Stimulated activated CD8-positive, alpha-beta memory T cell treated with anti-CD3 and anti-CD28 coated beads, Interleukin-7, amount 100 ng/mL, for 4 hours (primary cell): ENCODE measurements around the gene IKZF2.
A peak's percentile ranks its signal among the peaks of the same experiment; 100 is the strongest.

Experiments
- DNase-seq, 2 donors: peaks; one replicate each; pipeline ENCODE4 v3.0.0-alpha.2; 2020; ENCODE audit warnings: low read depth in 2 of 2

The IKZF2 gene

GRCh38 chr2:213152888-213153287, 1.5 kb upstream of the IKZF2 start:
- no peak for DNase-seq

- no peak for DNase-seq
Observed at GRCh38 chr2:213152065-213152794, 818 bp upstream of the IKZF2 start.

GRCh38 chr2:213150315-213151097, 906 bp downstream of the IKZF2 start:
- no peak for DNase-seq

DNA sequence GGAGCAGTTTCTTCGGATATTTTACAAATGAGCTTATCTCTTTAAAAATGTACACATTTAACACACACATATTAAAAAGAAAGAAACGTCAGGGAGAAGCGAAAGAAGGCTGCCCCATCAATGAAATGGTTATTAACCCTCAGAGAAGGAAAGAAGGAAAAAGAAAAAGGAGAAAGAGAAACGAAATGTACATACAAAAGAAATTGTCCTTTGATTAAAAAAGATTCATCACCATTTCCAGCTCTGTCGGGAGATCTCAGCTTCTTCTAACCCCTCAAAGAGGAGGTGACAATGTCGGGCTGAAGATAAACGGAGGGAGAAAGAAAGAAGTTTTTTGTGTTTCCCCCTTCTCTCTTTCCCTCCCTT, 1.5 kb downstream of the IKZF2 start:
- DNase-seq = no peak

DNA sequence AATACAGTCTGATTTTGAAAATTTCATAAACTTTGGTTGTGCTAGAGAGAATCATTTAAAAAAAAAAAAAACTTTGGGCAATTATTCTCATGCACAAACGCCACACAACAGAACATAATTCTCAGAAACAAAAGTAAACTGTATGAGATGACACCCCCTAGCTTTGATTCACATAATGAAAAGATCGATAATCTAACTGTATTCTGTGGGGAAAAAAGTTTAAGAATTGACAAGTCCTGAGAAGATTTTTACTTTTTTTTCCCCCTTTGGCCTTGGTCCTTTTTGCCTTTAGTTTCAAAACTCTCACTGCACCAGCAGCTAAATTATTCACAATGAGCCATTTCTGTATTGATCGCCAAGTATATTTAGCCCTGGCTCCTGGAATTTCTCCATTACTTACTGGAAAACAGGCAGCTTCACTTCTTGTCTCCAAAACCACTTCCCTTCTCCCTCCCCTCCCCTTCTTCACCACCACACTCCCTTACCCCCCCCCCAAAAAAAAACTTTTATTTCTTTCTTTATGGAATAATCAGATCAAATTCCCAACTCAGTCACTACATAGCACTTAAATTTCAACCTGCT, 2.0 kb downstream of the IKZF2 start:
- DNase-seq = no peak

- no peak for DNase-seq
Observed at GRCh38 chr2:213148572-213149261, 2.7 kb downstream of the IKZF2 start.

GRCh38 chr2:213147538-213147937, 3.9 kb downstream of the IKZF2 start:
- no peak for DNase-seq

DNA sequence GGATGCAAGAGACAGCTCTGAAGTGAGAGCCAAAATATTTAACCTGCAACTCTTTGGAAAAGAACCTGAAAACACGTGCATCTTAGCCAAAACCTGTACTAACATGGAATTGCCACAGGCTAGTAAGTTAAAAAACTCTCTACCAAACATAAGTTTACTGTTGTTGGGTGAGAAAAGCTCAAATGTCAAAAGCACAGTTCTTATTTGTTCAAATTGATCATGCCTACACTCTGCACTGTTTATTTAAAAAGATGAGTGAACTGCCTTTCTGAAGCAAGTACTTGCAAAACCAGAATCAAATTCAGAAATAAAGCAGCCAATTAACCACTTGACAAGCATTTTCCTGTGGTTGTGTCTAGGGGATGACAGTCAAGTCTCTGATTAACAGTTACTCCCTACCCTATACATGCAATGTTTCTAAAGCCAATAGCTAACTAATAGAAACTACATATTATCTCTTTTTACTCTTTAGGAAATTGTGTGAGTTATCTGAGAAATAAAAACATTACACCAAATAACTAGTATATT, 5.6 kb downstream of the IKZF2 start:
- DNase-seq = no peak

- no peak for DNase-seq
Observed at GRCh38 chr2:213137064-213137463, 14.3 kb downstream of the IKZF2 start.

DNA sequence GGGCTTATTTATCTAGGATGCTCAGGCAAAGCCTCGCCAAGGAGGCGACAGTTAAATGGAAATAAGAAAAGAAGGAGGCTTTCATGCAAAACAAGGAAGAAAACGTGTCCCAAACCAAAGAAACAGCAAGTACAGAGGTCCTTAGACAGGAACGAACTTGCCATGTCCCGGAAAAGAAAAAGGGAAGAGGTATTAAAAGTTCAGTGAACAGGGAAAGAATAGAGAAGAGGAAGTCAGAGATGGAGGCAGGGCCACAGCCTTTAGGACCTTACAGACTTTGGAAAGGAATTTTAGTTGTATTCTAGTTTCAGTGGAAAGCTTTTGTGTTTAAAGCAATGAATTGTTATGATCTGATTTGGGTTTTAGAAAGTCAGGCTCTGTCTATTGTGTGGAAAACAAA, 22.1 kb downstream of the IKZF2 start:
- DNase-seq = no peak

- no peak for DNase-seq
Observed at GRCh38 chr2:213125646-213126347, 25.6 kb downstream of the IKZF2 start.

GRCh38 chr2:213122725-213123124, 28.7 kb downstream of the IKZF2 start:
- DNase-seq = no peak

DNA sequence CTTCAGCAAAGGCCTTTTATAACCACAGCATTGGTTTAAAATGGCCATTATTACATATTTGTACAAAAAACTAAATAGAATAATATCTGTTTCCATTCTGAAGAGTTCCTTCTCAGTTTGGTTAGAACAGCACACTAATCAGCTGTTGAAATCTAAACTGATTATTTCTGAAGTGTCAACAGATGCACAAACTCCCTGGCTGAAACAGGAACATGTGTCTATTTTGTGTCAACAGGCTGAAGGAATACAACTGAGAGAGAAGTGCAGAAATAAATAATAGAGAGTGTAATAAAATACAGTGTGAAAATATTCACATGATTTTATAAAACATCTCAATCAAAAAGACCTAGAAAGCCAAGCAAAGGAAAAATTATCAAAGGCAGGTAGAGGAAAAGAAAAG, 29.7 kb downstream of the IKZF2 start:
- DNase-seq = no peak

DNA sequence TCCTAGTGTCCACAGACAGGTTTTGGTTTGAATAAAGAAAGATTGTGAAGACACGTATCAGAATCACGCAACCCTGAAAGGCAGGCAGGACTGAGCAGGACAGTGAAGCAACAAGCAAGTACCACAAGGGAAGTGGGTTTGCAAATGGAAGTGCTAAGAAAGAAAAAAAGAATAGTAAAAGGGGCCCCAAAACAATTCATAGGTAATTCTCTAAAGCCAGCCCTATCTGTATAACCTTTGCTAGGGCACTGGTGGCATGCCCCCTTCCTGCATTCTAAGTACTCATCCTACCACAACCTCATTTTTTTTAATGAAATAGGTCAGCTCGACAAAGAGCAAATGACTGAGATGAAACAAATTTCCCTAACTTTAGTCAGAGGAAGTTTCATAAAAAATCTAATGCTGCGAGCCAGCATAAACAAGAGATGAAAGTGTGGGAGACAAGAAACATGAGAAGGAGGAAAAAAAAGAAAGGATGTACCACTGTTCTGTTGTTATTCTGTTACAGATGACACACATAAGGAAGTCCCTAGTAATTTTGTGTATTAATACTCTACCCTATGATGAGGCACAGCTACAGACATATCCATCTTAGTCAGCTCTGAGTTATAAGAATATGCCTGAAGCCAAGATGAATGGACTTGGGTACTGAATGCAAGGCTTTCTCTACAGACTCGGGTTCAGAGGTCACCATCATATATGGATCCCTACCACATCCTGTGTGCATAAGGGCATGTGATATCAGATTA, 32.2 kb downstream of the IKZF2 start:
- peak in 1 of 2 donors; percentile 7 for DNase-seq

DNA sequence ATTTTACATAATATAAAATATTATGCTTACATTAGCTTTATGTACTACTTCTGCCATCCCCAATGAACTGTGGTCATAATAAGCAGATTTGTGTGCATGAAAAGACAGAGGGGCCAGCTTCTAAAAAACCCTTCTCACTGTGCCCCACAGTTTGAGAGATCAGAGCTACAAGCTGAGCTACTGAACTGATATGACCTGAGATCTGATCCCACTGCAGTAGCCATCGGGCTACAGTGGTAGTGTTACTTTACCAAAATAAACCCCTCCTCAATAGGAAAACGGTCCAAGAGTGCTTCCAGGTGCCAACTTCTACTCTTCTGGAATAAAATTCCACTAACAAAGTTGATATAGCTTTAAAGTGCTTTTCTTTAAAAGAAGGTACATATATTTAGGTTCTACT, 43.1 kb downstream of the IKZF2 start:
- no peak for DNase-seq

DNA sequence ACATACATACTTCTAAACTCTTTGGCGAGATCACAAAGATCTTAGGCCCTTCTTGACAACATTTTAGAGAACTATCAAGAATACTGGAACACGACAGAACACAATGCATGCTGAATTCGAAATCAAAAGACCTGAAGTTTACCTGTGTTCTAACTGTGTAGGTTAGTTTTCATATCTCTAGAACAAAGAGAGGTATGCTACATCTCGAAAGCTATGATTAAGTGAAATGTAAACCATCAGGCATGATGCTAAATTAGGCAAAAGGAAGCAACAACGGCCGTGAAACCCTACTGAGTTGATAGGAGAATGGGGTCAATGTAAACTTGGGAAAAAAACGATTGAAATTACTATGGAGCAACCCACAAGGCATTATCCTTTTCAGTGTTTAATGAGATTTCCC, 43.7 kb downstream of the IKZF2 start:
- DNase-seq = no peak

DNA sequence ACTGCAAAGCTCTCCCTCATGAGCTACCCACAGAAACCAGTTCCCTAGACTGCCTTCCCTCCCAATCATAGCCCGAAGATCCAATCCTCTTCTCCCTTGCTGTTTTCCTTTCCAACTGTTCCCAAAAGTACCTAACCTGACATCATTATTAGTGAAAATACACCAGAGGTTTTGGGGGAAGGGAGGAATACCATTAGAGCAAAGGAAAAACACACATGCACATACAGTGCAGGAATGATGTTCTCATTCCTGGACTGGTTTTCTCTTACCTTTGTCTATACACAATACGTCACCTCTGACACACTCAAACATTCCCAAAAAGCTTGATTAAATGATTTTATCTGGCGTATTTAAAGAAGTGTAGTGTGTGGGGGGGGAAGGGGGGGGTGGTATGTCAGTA, 46.2 kb downstream of the IKZF2 start:
- DNase-seq = no peak

- DNase-seq = no peak
Observed at GRCh38 chr2:213104903-213105202, 46.6 kb downstream of the IKZF2 start.

DNA sequence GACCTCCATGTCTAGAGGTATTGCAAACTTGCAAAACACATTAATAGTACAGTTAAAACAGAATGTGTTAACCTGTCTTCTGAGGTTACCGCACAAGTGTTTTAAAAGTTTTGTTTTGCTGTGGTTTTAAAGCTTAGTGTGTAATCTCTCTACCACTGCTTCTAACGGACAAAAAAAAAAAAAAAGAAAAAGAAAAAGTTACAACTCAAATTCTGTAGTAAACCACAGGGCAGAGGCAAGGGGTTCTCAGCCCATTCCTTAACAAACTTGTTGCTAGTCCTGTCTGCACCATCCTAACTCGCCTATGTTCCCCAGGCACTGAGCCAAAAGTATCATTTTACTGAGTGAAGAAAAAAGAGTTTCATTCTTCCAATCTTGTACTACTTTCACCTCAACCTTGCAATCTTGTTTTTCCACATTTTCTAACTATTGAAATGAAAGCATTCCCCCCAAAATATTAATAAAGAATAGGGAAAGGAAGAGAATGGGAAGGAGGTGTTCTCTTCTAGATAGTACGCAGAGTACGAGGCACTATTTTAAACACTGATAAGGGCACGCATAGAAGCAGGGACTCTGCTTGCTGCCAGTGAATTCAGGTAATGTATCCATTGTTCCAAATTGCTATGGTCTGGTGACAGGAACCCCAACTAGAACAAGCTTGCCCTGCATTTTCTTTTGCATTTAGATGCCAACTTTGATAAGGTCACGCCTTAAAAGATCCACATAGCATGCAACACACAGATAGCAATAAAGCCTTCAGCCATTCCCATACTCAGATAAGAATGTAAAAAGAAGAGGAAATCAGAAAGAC, 47.1 kb downstream of the IKZF2 start:
- no peak for DNase-seq
